HG02884 (cell line): Measurements from ENCODE around the gene FLOT1.
"Not testable (repeated sequence)": the region's sequence is repeated elsewhere in the genome, so short reads cannot be mapped to it uniquely, and the experiment has no call there.

ENCODE experiments used
- ATAC-seq: cut with Tn5 transposase; IDR thresholded peaks from one replicate; pipeline ENCODE4 v1.9.1; 2021; ENCODE audit warnings: mild to moderate bottlenecking, moderate library complexity; ENCODE audit not compliant: unreplicated experiment

The FLOT1 gene

GRCh38 chr6:30767944-30768301 is 25.4 kb upstream of the FLOT1 start:
- ATAC-seq = no peak

- no peak for ATAC-seq
Measured at GRCh38 chr6:30767158-30767943, 24.9 kb upstream of the FLOT1 start.

- ATAC-seq = no peak
Measured at GRCh38 chr6:30766461-30767157, 24.1 kb upstream of the FLOT1 start.

GRCh38 chr6:30765495-30765894 is 23.0 kb upstream of the FLOT1 start:
- not testable (repeated sequence) for ATAC-seq

- not testable (repeated sequence) for ATAC-seq
Measured at GRCh38 chr6:30764490-30765043, 22.1 kb upstream of the FLOT1 start.

GRCh38 chr6:30763618-30764489 is 21.4 kb upstream of the FLOT1 start:
- ATAC-seq = no peak

- ATAC-seq = no peak
Measured at GRCh38 chr6:30763155-30763617, 20.7 kb upstream of the FLOT1 start.

- ATAC-seq = no peak
Measured at GRCh38 chr6:30761791-30762429, 19.4 kb upstream of the FLOT1 start.

GRCh38 chr6:30760549-30760948 is 18.1 kb upstream of the FLOT1 start:
- no peak for ATAC-seq

- no peak for ATAC-seq
Measured at GRCh38 chr6:30759575-30760239, 17.2 kb upstream of the FLOT1 start.

GRCh38 chr6:30757261-30757904 is 14.9 kb upstream of the FLOT1 start:
- no peak for ATAC-seq

- not testable (repeated sequence) for ATAC-seq
Measured at GRCh38 chr6:30756405-30757003, 14.0 kb upstream of the FLOT1 start.

- ATAC-seq = no peak
Measured at GRCh38 chr6:30754631-30755030, 12.1 kb upstream of the FLOT1 start.

GRCh38 chr6:30752157-30752927 is 9.9 kb upstream of the FLOT1 start:
- ATAC-seq = no peak

GRCh38 chr6:30750379-30750668 is 7.8 kb upstream of the FLOT1 start:
- no peak for ATAC-seq

GRCh38 chr6:30749554-30750378 is 7.3 kb upstream of the FLOT1 start:
- ATAC-seq = no peak

GRCh38 chr6:30748851-30749540 is 6.5 kb upstream of the FLOT1 start:
- no peak for ATAC-seq
